Lower lobe of right lung (tissue), 2 donors: ENCODE measurements around the gene RAPGEF3. TPM values are rescaled to one million over a fixed set of nuclear protein-coding genes. Genes with fewer than 3 reads are reported as not detected.

Experiments
- ATAC-seq, 2 donors: fragments of 200-7000 bp; cut with Tn5 transposase; one replicate each; pipeline ENCODE4 v1.9.1; 2020 to 2022; ENCODE audit warnings: mild to moderate bottlenecking in 2 of 2, moderate library complexity in 2 of 2
- DNase-seq: peaks from one replicate; pipeline ENCODE4 v3.0.0-alpha.2; 2020
- H3K27ac ChIP-seq: fragments of 200-600 bp; one replicate; pipeline ENCODE4 v1.8.0; 2022
- H3K27me3 ChIP-seq: fragments of 200-600 bp; one replicate; pipeline ENCODE4 v1.8.0; 2022; ENCODE audit warnings: low read depth
- H3K36me3 ChIP-seq: fragments of 200-600 bp; one replicate; pipeline ENCODE4 v1.8.0; 2022; ENCODE audit warnings: mild to moderate bottlenecking
- H3K4me1 ChIP-seq: fragments of 200-600 bp; one replicate; pipeline ENCODE4 v1.8.0; 2022
- H3K4me3 ChIP-seq: fragments of 200-600 bp; one replicate; pipeline ENCODE4 v1.8.0; 2022; ENCODE audit warnings: mild to moderate bottlenecking
- H3K9me3 ChIP-seq: fragments of 200-600 bp; one replicate; pipeline ENCODE4 v1.8.0; 2022
- intact Hi-C: fragments of 100-400 bp; cut with DNase I; formaldehyde crosslinking; loops from one replicate; pipeline ENCODE4 v1.11.0; 2022
- total RNA-seq: library from RNA; stranded (reverse); fragmentation: NEBNext Ultra II Directional; extraction: Animal tissue kit (Norgen Biotek cat#: 25700); gene quantifications from one replicate; pipeline ENCODE4 v1.2.1, GENCODE V29; 2021
- TF ChIP-seq, protein P1 (sequence below): fragments of 200-600 bp; IDR thresholded peaks from one replicate; pipeline ENCODE4 v1.8.0; 2022; ENCODE audit warnings: antibody characterized with exemption, mild to moderate bottlenecking
- donor health status: DM: no; HTN: yes; CAD: no; lungs with severe emphysema.

RAPGEF3 gene
- total RNA-seq, 1 donor from 2014 or later, result 44.5 TPM

DNA sequence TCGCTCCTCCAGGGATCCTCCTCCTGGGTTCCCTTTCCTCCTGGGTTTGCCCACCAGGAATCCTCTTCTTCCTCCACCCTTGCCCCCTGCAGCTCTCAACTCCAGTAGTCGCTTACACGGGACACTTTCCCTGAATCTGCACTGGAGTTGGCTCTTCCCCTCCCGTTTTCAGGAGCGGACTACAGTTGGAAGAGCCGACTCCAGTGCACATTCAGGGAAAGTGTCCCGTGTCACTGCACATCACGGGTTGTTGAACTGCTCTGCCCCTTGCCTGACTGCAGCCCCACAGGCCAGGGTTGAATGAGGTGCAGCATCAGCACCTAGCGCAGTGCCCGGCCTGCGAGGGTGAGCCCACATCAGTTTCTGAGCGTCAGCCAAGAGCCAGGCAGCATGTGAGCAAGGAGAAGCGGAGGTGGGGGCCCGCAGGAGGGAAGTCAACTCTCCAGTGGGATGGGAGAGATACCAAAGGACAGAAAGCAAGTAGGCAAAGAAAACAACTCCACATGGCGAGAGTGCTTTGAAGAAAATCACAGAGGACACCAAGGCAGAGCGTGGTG, 13.1 kb downstream of the RAPGEF3 start:
- ATAC-seq, result no peak
- intact Hi-C loops, result no loop called here

DNA sequence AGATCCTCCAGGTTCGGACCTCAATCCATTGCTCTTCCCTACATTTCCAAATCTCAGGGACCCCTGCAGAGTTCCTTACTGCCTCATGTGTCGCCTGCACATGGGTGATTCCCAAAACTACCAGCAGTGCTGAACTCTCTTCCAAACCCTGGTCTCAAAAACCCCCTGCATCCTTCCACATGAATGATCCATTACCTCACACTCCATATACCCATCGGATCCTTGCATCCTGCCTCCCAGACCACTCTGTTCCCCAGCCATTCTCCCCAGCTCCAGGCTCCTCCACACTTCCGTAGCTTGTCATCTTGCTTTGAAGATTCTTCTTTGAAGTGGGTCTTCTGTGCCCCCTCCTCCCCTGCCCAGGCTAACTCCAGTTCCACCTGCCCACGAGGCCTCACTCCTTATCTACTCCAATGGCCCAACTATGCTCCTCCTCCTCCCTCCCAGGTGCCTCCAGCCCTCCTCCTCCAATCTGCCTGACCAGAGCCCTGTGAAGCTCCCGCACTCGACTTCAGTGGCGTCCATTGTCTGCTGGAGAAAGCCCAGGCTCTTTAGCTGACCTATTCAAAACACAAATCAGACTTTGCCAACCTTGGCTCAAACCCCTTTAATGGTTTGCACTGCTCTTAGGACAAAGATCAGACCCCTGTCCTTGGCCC, 13.8 kb downstream of the RAPGEF3 start:
- H3K4me1 ChIP-seq, result peaks cover 22% of the 10 kb centered on the region
- H3K9me3 ChIP-seq, result no peaks in the 10 kb centered on the region
- TF ChIP-seq, protein P1, sequence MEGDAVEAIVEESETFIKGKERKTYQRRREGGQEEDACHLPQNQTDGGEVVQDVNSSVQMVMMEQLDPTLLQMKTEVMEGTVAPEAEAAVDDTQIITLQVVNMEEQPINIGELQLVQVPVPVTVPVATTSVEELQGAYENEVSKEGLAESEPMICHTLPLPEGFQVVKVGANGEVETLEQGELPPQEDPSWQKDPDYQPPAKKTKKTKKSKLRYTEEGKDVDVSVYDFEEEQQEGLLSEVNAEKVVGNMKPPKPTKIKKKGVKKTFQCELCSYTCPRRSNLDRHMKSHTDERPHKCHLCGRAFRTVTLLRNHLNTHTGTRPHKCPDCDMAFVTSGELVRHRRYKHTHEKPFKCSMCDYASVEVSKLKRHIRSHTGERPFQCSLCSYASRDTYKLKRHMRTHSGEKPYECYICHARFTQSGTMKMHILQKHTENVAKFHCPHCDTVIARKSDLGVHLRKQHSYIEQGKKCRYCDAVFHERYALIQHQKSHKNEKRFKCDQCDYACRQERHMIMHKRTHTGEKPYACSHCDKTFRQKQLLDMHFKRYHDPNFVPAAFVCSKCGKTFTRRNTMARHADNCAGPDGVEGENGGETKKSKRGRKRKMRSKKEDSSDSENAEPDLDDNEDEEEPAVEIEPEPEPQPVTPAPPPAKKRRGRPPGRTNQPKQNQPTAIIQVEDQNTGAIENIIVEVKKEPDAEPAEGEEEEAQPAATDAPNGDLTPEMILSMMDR, result no peak
- intact Hi-C loops, result loop anchor here (5.0 kb wide), 1 partner anchor 32 kb away; no protein-coding TSS in a partner anchor
- ATAC-seq (no peak), DNase-seq (no peak)
- H3K4me3 ChIP-seq, result no peak overlapping the region
- H3K36me3 ChIP-seq, result peaks cover 36% of the 10 kb centered on the region
- H3K27ac ChIP-seq, result no peak overlapping the region
- H3K27me3 ChIP-seq, result no peaks in the 10 kb centered on the region

More for the DNA sequence above, 13.1 kb downstream of the RAPGEF3 start:
- H3K27ac ChIP-seq, result no peak overlapping the region
- no peak for DNase-seq
- no peak overlapping the region for H3K4me3 ChIP-seq
- peaks cover 43% of the 10 kb centered on the region for H3K36me3 ChIP-seq
- peaks cover 19% of the 10 kb centered on the region for H3K4me1 ChIP-seq
- TF ChIP-seq, protein P1, result no peak
- H3K9me3 ChIP-seq, result no peaks in the 10 kb centered on the region
- H3K27me3 ChIP-seq, result no peaks in the 10 kb centered on the region

DNA sequence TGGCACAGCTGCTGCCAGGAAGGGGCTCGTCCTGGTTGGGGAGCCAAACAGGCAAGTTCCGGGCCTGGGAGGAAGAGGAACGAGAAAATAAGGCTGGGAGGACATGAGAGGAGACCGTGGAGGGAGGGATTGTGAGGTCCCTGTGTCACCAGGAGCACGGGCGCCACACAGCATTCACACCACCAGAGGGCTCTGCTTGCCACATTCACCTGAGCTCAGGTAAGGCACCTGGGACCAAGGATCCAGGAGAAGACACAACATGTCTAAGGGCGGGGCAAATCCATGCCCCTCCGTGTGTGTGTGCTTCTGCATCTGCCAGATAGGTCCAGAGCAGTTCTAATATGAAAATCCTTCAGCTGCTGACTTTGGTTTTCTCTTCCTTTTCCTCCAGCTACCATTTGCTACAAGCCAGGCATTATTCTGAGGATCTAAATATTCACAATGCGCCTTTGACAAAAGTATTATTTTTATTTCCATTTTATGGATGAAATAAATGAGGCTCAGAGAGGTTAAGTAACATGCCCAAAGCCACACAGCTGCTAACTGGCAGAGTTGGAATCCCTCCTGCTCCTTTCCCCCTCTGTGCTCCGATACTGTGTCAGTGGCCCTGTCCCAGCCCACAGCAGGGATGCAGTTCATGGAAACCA, 14.6 kb downstream of the RAPGEF3 start:
- H3K9me3 ChIP-seq, result no peaks in the 10 kb centered on the region
- intact Hi-C loops, result loop anchor here (5.0 kb wide), 1 partner anchor 33 kb away; no protein-coding TSS in a partner anchor
- ATAC-seq, result peak; percentile 54 to 78
- H3K4me1 ChIP-seq, result peaks cover 28% of the 10 kb centered on the region
- H3K4me3 ChIP-seq, result no peak overlapping the region
- peak; percentile 78 for DNase-seq
- H3K27ac ChIP-seq, result no peak overlapping the region
- TF ChIP-seq, protein P1, result peak; percentile 64
- peaks cover 28% of the 10 kb centered on the region for H3K36me3 ChIP-seq
- no peaks in the 10 kb centered on the region for H3K27me3 ChIP-seq

DNA sequence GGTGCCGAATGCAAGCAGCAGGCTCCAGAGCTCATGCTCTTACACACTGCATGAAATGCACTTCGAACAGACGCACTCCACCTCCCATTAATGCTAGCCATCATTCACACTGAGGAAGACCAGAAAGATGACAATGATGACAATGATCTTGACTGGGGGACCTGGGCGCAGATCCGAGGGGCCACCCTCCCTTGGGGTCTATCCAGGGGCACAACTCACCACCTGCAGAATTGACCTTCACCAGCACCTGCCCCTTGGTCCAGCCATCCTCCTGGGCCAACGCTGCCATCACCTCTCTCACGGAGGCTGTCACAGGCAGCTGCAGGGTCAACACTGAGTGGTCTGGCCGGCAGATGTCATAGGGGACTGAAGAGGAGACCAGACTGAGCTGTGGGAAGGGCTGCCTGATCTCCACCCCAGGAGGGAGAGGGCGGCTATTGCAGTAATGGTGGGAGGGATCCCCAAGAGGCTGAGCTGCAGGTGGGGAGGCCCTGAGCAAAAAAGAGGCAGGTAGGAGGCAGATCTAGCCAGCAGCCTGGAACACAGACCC, 15.3 kb downstream of the RAPGEF3 start:
- ATAC-seq (no peak), DNase-seq (no peak)
- peaks cover 28% of the 10 kb centered on the region for H3K4me1 ChIP-seq
- H3K27me3 ChIP-seq, result no peaks in the 10 kb centered on the region
- intact Hi-C loops, result loop anchor here (5.0 kb wide), 1 partner anchor 34 kb away; no protein-coding TSS in a partner anchor
- TF ChIP-seq, protein P1, result no peak
- H3K36me3 ChIP-seq, result peaks cover 23% of the 10 kb centered on the region
- H3K27ac ChIP-seq, result no peak overlapping the region
- no peak overlapping the region for H3K4me3 ChIP-seq
- no peaks in the 10 kb centered on the region for H3K9me3 ChIP-seq

DNA sequence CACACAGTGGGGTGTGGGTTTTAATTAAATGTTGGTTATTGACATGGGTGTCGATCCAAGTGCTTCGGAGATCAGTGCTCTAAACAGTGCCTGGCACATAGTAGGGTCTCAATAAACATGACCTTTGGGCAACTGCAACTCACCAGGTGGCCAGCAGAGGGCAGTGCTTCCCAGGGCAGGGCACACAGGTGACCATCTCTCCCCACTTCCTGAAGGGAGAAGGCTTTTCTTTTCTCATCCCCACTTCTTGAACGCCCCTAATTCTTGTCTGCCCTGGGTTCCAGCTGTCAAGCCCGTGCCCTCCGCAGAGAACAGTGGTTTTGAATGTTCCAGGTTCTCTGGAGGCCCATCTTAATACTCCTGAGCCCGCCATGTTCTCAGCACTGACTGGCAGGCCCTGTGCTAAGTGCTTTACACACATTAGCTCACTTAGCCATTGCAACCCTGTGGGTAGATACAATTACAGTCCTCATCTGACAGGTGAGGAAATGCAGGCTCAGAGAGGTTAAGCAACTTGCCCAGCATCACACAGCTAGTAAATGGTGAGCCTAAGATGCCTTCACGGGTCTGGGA, 16.3 kb downstream of the RAPGEF3 start:
- peak; percentile 74 for DNase-seq
- peaks cover 12% of the 10 kb centered on the region for H3K36me3 ChIP-seq
- TF ChIP-seq, protein P1, result peak; percentile 97
- H3K9me3 ChIP-seq, result no peaks in the 10 kb centered on the region
- no peak overlapping the region for H3K27ac ChIP-seq
- intact Hi-C loops, result loop anchor here (5.0 kb wide), 1 partner anchor 35 kb away; no protein-coding TSS in a partner anchor
- no peak overlapping the region for H3K4me3 ChIP-seq
- H3K4me1 ChIP-seq, result peaks cover 38% of the 10 kb centered on the region
- no peaks in the 10 kb centered on the region for H3K27me3 ChIP-seq
- peak; percentile 13 to 42 for ATAC-seq
